Activated naive CD4-positive, alpha-beta T cell (primary cell): Measurements from ENCODE around the gene PCDHA7.
"Not testable (repeated sequence)": the region's sequence is repeated elsewhere in the genome, so short reads cannot be mapped to it uniquely, and the experiment has no call there.

ENCODE experiments used
- DNase-seq, 4 experiments: peaks; one replicate each; lab custom pipeline; 2025; lab: John Stamatoyannopoulos, UW

PCDHA7 gene

GRCh38 chr5:140862441-140863295 is 28.6 kb downstream of the PCDHA7 start:
- no peak for DNase-seq

GRCh38 chr5:140868721-140869554 is 34.9 kb downstream of the PCDHA7 start, which contains the start of gene PCDHA11:
Gene PCDHA11, plus strand, starts transcription at chr5:140868957. Its CDS starts 147 bp downstream, at chr5:140869104.
- no peak for DNase-seq

- DNase-seq: no peak
These were observed 35.5 kb downstream of the PCDHA7 start for GRCh38 chr5:140869555-140869886.

GRCh38 chr5:140870221-140871201 is 36.4 kb downstream of the PCDHA7 start:
- no peak for DNase-seq

GRCh38 chr5:140875085-140876065 is 41.3 kb downstream of the PCDHA7 start, which contains the start of gene PCDHA12:
Gene PCDHA12, plus strand, starts transcription at chr5:140875308. Its CDS starts 165 bp downstream, at chr5:140875473.
- DNase-seq: no peak

GRCh38 chr5:140876541-140877261 is 42.6 kb downstream of the PCDHA7 start:
- not testable (repeated sequence) for DNase-seq

GRCh38 chr5:140877262-140877581 is 43.2 kb downstream of the PCDHA7 start:
- no peak for DNase-seq

- DNase-seq: no peak
These were observed 48.0 kb downstream of the PCDHA7 start, which contains the start of gene PCDHA13 for GRCh38 chr5:140881889-140882590. Gene PCDHA13, plus strand, starts transcription at chr5:140882124. Its CDS starts 145 bp downstream, at chr5:140882269.

- DNase-seq: no peak
These were observed 48.5 kb downstream of the PCDHA7 start for GRCh38 chr5:140882591-140882899.

GRCh38 chr5:140883373-140883772 is 49.3 kb downstream of the PCDHA7 start:
- no peak for DNase-seq

- DNase-seq: no peak
These were observed 50.0 kb downstream of the PCDHA7 start for GRCh38 chr5:140883927-140884697.
